ENCODE results near the gene NXPH2. TPM values are rescaled to one million over a fixed set of nuclear protein-coding genes. Genes with fewer than 3 reads are reported as not detected.

NXPH2 gene
- total RNA-seq, 1 experiment from 2014 or later, result 1.8 TPM

- no peak overlapping the region for H2BK5ac ChIP-seq (ENCODE audit: insufficient read length, low read length)
- no peak overlapping the region for H2BK12ac ChIP-seq (ENCODE audit: insufficient read length, low read depth, low read length)
- H3K79me1 ChIP-seq (ENCODE audit: insufficient read depth, low read depth, low read length, poor library complexity, severe bottlenecking), result no peaks in the 10 kb centered on the region
- no peak overlapping the region for H3K56ac ChIP-seq (ENCODE audit: insufficient read length, low read depth, low read length)
- H3K27me3 ChIP-seq (ENCODE audit: insufficient read depth, low read length), result no peaks in the 10 kb centered on the region
- H2BK120ac ChIP-seq (ENCODE audit: low read depth, low read length, poor library complexity, severe bottlenecking), result no peak overlapping the region
- H3K4me1 ChIP-seq (ENCODE audit: insufficient read depth, low read length), result peaks cover 2% of the 10 kb centered on the region
- no peak overlapping the region for H4K91ac ChIP-seq (ENCODE audit: insufficient read length, low read depth, low read length)
- no peak overlapping the region for H3K14ac ChIP-seq (ENCODE audit: insufficient read depth, low read length)
- WGBS (ENCODE audit: extremely low coverage, insufficient read length, low lambda C conversion rate), result no CpG with 5 or more reads among the region's 2 CpGs
- H3K27ac ChIP-seq (ENCODE audit: insufficient read length, low read depth, low read length), result no peak overlapping the region
- H3K79me2 ChIP-seq (ENCODE audit: insufficient read depth, low read length), result no peaks in the 10 kb centered on the region
- H2BK15ac ChIP-seq (ENCODE audit: low read depth, low read length), result no peak overlapping the region
- H3K18ac ChIP-seq (ENCODE audit: insufficient read length, low read depth, low read length), result no peak overlapping the region
- no peak overlapping the region for H4K8ac ChIP-seq (replicated peaks; ENCODE audit: insufficient read length, low read depth, low read length)
- no peak overlapping the region for H2AK5ac ChIP-seq (ENCODE audit: insufficient read length, low read length)
- no peak overlapping the region for H3K4me3 Mint-ChIP-seq
- H2AFZ ChIP-seq (ENCODE audit: low read length), result no peak overlapping the region
- no peaks in the 10 kb centered on the region for H3K9me3 Mint-ChIP-seq
- peaks cover 12 to 15% of the 10 kb centered on the region in 2 experiments for H3K4me1 Mint-ChIP-seq
- H3K4ac ChIP-seq (ENCODE audit: low read depth, low read length), result no peak overlapping the region
- H3K36me3 Mint-ChIP-seq (ENCODE audit: insufficient read depth in 1 of 3, low read depth in 3 of 3), result no peaks in the 10 kb centered on the region
- no peak for TF ChIP-seq CTCF (conservative IDR thresholded peaks at IDR 0.05)
- H3T11ph ChIP-seq (ENCODE audit: low read length), result no peak overlapping the region
- H3K23ac ChIP-seq (ENCODE audit: insufficient read length, low read depth, low read length), result no peak overlapping the region
- H4K20me1 ChIP-seq (ENCODE audit: control insufficient read depth, insufficient read depth, insufficient read length), result no peaks in the 10 kb centered on the region
- no peak for DNase-seq
- no peak overlapping the region for H3K4me2 ChIP-seq (ENCODE audit: insufficient read depth, insufficient read length, low read length)
- no peaks in the 10 kb centered on the region for H3K9me3 ChIP-seq (ENCODE audit: control insufficient read depth, low read depth, low read length)
- H3K27me3 Mint-ChIP-seq (ENCODE audit: low read depth), result no peaks in the 10 kb centered on the region; the same call in 1 of the 2 replicates
- no peaks in the 10 kb centered on the region for H3K23me2 ChIP-seq (ENCODE audit: insufficient read length, low read depth, low read length, poor library complexity, severe bottlenecking)
- H3K27ac Mint-ChIP-seq, result no peak overlapping the region
- H3K9ac ChIP-seq (ENCODE audit: extremely low read depth, insufficient read length, low read length), result no peak overlapping the region
- H4K5ac ChIP-seq (ENCODE audit: insufficient read length, low read depth, low read length), result no peak overlapping the region
- no peak overlapping the region for H2BK20ac ChIP-seq (ENCODE audit: low read depth, low read length, poor library complexity, severe bottlenecking)
Measured at GRCh38 chr2:138665937-138666336, 114.3 kb downstream of the NXPH2 start.
